HG02943 (cell line): ENCODE measurements around the gene HAPSTR1.
"Not testable (repeated sequence)": the region's sequence is repeated elsewhere in the genome, so short reads cannot be mapped to it uniquely, and the experiment has no call there.

Experiments used
- ATAC-seq: cut with Tn5 transposase; IDR thresholded peaks from one replicate; pipeline ENCODE4 v1.9.1; 2021; ENCODE audit warnings: mild to moderate bottlenecking, low read depth, moderate library complexity; ENCODE audit not compliant: unreplicated experiment

Gene HAPSTR1, protein sequence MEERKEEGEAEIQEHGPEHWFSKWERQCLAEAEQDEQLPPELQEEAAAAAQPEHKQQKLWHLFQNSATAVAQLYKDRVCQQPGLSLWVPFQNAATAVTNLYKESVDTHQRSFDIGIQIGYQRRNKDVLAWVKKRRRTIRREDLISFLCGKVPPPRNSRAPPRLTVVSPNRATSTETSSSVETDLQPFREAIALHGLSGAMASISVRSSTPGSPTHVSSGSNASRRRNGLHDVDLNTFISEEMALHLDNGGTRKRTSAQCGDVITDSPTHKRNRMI

DNA sequence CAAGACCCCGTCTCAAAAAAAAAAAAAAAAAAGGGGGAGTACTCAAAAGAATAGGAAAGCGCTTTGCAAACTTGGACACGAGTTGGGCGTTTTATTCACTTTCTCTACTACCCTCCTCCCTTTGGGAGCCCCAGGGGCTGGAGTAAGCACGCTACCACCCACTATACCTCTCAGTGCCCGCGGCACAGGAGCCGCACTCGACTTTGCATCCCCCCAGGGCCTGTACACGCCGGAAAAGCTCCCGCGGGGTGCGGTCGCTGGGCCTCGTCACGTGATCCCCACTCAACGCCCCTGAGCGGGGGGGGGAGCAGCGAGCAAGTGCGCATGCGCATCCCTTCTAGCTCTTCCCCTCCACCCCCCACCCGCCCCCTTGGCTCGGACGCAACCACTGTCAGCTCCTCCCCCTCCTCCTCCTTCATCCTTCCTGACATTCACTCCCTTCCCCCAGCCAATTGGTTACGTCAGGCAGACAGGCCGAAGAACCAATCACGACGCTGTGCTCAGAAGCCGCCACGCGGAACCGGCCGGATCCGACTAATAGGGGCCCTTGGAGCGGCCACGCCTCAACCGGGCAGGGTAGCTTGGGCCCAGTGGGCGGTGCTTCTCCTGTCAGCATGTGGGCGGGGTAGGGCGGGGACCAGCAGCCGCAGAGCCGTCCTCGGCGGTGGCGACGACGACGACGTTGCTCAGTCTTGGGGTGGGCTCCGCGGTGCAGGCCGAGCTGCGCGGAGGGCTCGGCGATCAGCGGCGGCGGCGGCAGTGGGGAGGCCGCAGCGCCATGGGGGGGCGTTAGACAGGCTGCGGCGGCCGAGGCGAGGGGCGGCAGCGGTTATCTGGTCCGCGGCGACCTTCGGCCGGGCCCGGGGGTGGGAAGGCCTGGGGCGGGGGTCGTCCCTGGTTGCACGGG lies at the start of gene HAPSTR1:
Gene HAPSTR1, plus strand, starts transcription at position 685 of the 907 bp plus-strand sequence. CDS start 401 bp downstream, outside the sequence.
- ATAC-seq = peak; percentile 93

DNA sequence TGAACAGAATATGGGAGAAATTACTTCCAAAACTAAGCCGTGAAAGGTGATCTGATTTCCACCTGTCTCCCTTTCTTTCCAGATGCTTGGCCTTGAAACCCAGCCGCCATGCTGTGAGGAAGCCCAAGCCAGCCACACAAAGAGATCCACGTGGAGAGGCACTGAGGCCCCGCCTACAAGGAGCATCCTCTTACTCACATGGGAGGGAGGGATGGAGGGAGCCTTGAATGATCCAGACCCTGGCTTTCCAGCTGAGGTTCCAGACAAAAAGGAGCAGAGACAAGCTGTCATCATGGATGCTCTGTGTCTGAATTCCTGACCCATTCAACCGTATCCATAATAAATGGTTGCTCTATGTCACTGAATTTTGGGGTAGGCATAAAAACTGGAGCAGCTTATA lies 48.9 kb upstream of the HAPSTR1 start:
- no peak for ATAC-seq

DNA sequence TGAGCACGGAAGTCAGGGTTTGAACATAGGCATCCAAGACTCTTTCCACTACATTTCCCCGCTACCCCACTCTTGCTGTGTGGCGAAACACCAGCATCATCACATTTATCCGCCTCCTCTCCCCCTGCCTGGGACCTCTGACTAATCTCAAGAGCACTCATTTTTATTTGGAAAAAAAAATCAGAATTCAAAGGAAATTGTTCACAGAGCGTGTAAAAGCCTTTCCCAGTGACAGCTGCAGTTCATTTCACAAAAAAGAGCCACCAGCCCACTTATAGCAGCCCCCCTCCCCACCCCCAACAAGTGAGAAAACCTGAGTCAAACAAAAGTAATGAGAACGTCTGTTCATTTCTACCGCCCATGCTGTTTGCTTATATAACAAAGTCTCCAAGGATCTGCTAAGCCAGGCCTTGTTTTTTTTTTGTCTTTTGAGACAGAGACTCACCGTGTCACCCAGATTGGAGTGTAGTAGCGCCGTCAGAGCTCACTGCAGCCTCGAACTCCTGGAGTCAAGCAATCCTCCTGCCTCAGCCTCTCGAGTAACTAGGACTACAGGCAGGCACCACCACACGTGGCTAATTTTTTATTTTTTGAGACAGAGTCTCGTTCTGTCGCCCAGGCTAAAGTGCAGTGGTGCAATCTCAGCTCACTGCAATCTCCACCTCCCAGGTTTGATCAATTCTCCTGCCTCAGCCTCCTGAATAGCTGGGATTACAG lies 48.3 kb upstream of the HAPSTR1 start:
- no peak for ATAC-seq

DNA sequence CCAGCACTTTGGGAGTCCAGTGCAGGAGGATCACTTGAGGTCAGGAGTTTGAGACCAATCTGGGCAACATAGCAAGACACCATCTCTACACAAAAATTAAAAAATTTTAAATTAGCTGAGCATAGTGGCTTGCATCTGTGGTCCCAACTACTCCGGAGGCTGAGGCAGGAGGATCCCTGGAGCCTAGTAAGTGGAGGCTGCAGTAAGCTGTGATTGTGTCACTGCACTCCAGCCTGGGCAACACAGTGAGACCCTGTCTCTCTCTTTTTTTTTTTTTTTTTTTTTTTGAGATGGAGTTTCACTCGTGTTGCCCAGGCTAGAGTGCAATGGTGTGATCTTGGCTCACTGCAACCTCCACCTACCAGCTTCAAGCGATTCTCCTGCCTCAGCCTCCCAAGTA lies 45.9 kb upstream of the HAPSTR1 start:
- not testable (repeated sequence) for ATAC-seq

DNA sequence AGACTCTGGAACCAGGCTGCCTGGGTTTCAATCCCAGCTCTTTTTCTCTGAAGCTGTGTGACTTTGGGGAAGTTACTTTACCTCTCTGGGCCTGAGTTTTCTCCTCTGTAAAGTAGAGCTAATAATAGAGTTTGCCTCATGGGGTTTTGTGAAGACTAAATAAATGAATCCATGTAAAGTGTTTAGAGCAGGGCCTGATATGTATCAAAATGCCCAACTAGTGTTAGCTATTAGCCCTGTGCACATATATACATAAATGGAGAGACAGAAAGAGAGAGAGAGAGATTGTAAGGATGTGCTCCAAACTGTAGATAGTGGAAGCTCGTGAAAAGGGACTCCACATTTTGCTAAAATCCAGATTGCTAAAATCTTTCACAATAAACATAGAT lies 44.8 kb upstream of the HAPSTR1 start:
- ATAC-seq = no peak

DNA sequence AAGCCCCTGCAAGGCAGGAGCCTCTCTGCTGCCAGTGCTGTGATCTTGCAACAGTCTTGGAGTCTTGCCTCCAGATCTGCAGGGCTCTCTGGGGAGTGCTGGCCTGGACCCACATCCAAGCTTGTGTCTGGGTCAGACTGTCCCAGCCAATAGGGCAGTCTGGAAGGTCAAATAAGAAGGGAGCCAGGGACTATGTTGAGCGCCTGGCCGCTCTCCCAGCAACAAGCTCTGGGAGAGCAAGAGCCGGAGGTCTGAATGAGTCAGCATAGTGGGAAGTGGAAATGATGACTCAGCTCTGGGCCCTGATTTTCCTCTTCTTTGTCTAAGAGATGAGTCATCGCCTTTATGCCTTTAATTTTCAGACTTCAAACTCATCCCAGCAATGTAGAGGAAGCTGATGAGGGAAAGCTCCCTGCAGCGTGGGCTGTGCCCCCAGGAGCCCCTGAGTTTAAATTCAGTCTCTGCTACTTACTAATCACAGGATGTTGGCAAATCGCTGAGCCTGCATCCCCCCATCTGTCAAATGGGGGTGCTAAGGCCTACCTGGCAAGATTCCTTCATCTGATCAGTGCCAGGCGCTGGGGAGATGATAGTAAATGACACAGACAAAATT lies 43.6 kb upstream of the HAPSTR1 start:
- ATAC-seq = no peak

DNA sequence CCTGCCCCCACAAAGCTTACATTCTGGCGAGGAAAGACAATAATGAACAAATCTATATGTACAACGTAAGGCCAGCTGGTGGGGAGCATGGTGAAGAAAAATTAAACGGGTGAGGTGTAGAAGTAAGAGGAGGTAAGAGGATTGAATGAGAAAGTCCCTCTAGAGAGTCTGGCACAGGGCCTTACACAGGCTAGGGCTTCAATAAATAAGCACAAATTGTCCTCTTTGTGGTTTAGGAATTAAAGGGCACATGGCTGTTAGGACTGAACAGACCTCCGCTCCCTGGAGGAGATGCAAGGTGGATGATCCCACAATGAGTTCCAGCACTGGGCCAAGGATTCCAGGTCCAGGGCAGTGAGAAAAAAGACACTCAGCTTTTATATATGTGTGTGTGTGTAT lies 43.1 kb upstream of the HAPSTR1 start:
- ATAC-seq = no peak

DNA sequence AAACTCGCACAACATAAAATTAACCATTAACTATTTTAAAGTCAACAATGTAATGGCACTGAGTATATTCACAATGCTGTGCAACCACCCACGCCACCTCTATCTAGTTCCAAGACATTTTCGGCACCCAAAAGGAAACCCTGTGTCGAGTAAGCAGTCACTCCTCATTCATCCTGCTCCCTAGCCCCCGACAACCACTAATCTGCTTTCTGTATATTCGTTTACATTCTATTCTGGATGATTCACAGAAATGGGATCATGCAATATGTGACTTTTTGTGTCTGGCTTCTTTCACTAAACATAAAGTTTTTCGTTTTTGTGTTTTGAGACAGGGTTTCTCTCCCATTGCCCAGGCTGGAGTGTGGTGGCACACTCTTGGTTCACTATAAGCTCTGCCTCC lies 42.2 kb upstream of the HAPSTR1 start:
- no peak for ATAC-seq

DNA sequence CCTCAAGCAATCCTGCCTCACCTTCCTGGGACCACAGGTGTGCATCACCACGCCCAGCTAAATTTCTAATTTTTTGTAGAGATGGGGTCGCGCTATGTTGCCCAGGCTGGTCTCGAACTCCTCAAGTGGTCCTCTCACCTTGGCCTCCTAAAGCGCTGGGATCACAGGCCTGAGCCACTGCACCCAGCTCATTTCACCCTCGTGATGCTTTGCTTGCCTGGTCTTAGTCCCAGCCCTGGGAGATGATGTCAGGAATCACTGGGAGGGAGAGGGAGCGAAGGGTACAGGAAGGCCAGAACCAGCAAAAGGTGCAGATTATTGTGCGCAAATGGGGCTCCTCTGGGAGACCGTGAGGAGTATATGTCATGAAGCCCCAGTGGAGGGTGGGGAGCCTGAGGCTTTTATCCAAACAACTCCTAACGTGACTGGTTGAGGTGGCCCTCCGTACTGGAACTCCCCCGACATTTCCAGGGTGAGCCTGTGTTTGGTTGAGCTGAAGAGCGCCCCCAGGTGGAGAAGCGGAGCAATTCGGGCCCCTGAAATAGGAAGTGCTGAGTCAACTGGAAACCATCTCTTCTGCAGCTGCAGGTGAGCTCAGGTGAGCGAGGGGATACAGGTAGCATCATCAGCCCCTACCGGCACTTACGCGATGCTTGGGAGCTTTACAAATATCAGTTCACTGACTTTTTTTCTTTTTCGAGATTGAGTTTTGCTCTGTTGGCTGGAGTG lies 41.2 kb upstream of the HAPSTR1 start:
- ATAC-seq = no peak

DNA sequence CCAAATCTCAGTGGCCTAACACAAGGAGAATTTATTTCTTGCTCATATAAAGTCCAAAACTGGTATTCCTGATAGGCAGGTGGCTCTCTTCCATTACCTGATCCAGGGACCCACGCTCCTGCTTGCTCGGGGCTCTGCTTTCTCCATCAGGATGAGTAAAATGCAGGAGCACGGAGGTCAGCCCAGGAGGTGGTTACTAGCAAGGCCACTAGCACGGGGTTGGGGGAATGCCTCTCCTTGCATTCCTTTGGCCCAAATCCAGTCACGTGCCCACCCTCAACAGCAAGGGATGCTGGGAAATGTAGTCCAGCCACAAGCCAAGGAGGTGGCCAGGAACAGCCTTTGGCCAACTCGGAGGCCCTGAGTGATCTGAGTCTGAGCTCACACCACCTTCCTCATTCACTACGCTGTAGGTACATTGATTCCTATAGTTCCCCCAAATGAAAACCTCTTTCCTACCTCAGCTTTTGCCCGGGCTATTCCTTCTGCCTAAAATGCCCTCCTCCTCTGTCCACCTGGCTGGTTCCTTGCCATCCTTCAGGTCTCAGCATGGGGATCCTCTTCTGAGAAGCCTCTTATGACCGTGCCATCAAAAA lies 38.3 kb upstream of the HAPSTR1 start:
- no peak for ATAC-seq

DNA sequence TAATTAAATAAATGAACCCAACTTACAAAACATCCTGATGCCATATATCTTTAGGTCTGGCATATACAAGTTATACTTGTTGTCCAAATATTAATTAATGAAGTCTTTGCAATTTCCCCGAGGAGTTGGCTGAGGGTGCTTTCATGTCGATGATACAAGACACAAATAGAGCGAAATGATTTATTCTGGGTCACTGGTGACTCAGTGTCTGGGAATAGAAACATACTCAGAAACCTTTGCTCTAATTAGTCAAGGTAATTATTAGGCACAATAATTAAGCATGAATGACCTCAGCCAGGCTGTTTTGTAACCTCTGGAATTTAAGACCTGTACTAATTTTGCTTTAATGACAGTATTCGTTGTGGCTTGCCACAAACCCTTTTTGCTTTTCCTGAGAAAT lies 37.0 kb upstream of the HAPSTR1 start:
- no peak for ATAC-seq

DNA sequence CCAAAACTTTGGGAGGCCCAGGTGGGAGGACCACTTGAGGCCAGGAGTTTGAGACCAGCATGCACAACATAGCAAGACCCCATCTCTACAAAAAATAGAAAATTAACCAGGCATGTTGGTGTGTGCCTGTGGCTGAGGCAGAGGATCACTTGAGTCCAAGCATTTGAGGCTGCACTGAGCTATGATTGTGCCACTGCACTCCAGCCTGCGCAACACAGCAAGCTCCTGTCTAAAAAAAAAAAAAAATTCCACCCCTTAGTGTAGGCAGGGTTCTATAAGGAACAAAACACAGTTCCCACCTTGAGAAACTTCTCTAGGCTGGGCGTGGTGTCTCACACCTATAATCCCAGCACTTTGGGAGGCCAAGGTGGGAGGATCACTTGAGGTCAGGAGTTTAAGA lies 36.3 kb upstream of the HAPSTR1 start:
- no peak for ATAC-seq

DNA sequence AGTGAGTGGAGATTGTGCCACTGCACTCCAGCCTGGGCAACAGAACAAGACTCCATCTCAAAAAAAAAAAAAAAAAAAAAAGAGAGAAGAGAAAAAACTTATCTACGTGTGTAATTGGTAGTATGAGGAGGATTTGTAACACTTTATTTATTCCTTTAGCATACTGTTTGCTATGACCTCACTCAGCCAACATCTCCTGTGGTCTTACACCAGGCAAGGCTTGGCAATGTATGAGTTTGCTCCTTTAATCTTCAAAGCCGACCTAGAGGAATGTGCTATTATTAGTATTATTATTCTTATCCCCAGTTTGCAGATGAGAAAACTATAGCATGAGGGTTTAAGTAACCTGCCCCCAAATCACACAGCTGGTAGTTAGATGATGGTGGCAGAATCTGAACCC lies 35.8 kb upstream of the HAPSTR1 start:
- ATAC-seq = no peak

DNA sequence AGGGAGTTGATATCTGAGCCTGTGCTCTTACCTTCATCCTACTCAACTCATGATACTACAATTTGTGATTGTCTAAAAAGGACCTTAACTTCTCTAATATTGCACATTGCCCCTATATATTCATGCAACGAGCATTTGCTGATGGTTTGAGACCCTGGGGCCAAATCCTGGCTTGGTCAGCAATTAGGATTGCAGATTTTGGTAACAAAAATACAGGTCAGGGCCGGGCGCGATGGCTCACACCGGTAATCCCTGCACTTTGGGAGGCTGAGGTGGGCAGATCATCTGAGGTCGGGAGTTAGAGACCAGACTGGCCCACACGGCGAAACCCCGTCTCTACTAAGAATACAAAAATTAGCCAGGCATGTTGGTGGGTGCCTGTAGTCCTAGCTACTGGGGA lies 35.4 kb upstream of the HAPSTR1 start:
- ATAC-seq = no peak

DNA sequence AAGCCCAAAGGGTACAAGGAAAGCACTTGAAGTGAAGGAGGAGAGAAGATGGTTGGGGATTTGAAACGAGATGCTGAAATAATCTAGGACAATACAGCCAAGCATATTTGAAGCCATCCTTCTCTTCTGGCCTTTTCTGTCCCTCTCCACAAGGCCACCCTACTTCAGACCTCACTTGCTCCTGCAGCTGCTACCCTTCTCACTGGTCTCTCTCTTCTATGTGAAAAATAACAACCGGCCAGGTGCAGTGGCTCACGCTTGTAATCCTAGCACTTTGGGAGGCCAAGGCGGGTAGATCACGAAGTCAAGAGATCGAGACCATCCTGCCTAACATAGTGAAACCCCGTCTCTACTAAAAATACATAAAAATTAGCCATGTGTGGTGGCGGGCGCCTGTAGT lies 33.2 kb upstream of the HAPSTR1 start:
- ATAC-seq = no peak

DNA sequence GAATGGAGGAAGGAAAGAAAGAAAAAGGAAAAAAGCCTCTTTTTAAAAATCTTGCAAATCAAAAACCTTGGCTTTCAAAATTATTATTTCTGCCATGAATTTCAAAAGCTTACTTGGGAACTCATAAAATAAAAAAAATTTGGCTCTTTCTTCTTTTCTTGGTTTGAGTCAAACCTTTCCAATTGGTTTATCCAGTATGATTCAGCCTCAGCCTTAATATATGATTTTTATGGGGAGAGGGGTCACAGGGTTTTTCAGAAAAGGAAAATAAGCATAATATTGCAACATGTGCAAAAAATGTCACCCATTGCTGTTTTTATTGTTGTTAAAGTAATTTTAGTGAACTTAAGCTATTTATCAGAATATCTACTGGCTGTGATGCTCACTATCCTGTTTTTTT lies 31.2 kb upstream of the HAPSTR1 start:
- no peak for ATAC-seq

DNA sequence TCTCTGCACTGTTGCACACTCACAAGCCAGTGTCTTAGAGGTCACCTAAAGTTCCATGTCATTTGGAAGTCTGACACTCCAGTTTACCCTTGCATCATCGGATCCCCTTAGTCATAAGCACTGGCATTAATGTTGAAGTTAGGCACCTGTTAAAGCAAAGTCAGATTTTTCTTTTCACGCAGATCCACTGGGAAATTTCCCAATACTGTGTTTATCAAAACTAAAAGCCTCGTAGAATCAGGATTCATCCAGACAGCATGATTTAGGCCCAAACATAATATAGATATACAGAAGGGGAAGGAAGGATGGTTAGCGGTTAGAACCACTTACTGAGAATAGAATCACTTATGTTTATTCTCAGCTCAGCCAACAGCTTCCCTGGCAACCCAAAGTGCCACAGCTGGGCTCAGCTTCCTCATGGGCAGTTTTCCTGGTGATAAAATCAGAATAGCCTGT lies 30.1 kb upstream of the HAPSTR1 start:
- ATAC-seq = no peak

DNA sequence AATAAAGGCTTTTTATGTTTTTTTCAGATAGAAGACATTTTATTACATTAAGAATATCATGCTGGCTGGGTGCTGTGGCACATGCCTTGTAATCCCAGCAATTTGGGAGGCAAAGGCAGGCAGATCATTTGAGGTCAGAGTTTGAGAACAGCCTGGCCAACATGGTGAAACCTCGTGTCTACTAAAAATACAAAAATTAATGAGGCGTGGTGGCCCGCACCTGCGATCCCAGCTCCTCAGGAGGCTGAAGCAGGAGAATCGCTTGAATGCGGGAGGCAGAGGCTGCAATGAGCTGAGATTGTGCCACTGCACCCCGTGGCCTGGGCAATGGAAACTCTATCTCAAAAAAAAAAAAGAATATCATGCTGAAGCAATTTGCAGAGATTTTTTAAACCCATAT lies 29.1 kb upstream of the HAPSTR1 start:
- ATAC-seq = no peak

DNA sequence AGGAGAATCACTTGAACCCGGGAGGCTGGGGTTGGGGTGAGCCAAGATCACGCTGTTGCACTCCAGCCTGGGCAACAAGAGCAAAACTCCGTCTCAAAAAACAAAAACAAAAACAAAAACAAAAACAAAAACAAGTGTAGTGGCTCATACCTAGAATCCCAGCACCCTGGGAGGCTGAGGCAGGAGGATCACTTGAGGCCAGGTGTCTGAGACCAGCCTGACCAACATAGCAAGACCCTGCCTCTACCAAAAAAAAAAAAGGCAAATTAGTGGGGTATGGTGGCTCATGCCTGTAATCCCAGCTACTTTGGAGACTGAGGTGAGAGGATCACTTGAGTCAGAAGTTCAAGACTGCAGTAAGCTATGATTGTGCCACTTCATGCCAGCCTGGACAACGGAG lies 26.4 kb upstream of the HAPSTR1 start:
- no peak for ATAC-seq

DNA sequence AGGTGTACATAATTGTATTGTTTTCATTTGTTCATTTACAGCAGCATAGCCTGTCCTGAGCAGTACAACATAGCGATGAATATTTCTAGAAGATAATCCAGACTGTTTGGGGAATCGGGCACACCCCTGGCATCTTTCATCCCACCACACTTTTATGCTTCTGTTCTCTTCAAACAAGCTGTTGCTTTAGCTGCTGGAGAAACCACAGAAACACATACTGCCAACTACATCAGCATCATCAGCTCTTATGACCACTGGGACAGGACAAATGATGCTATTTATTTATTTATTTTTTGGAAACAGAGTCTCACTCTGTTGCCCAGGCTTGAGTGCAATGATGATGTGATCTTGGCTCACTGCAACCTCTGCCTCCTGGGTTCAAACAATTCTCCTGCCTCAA lies 22.6 kb upstream of the HAPSTR1 start:
- ATAC-seq = no peak
